Measurements from ENCODE around the gene TMEM52B.

GRCh38 chr12:10130042-10130441 is 48.8 kb upstream of the TMEM52B start, which contains the start of gene CLEC7A:
- TF ChIP-seq CTBP1 (IDR thresholded peaks at IDR 0.05; ENCODE audit: borderline replicate concordance) (no peak), LEF1 (IDR thresholded peaks at IDR 0.05; ENCODE audit: borderline replicate concordance) (no peak), FOXM1 (IDR thresholded peaks at IDR 0.05; ENCODE audit: borderline replicate concordance) (no peak), SP1 (IDR thresholded peaks at IDR 0.05) (no peak), BHLHE40 (IDR thresholded peaks at IDR 0.05; ENCODE audit: borderline replicate concordance) (no peak), HDGF (IDR thresholded peaks at IDR 0.05; ENCODE audit: borderline replicate concordance) (no peak), ELF4 (IDR thresholded peaks at IDR 0.05) (no peak), TARDBP (IDR thresholded peaks at IDR 0.05) (no peak), FOXK2 (IDR thresholded peaks at IDR 0.05) (no peak), NFRKB (IDR thresholded peaks at IDR 0.05) (no peak), ARNT (IDR thresholded peaks at IDR 0.05) (no peak), SUZ12 (IDR thresholded peaks at IDR 0.05) (no peak), FOXA1 (IDR thresholded peaks at IDR 0.05) (no peak)
- TF ChIP-seq, protein P1, sequence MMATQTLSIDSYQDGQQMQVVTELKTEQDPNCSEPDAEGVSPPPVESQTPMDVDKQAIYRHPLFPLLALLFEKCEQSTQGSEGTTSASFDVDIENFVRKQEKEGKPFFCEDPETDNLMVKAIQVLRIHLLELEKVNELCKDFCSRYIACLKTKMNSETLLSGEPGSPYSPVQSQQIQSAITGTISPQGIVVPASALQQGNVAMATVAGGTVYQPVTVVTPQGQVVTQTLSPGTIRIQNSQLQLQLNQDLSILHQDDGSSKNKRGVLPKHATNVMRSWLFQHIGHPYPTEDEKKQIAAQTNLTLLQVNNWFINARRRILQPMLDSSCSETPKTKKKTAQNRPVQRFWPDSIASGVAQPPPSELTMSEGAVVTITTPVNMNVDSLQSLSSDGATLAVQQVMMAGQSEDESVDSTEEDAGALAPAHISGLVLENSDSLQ (IDR thresholded peaks at IDR 0.05) = no peak

Measured in HEK293T (cell line).